A549 (cell line): ENCODE measurements around the gene OTULINL. TPM values are rescaled to one million over a fixed set of nuclear protein-coding genes. Genes with fewer than 3 reads are reported as not detected.

ENCODE experiments used
- ATAC-seq, 2 experiments: fragments of 200-7000 bp in 1 of 2; fragments of >200 bp in 1 of 2; cut with Nextera tagmentation in 1 of 2; cut with Tn5 transposase in 1 of 2; 3 replicates each; pipeline versions ENCODE4 v1.8.0 to v1.9.1; 2018 to 2020; ENCODE audit warnings: mild to moderate bottlenecking in 1 of 2, moderate library complexity in 1 of 2
- CTCF ChIA-PET: fragments of 300-600 bp; sonication (Branson Sonifier 250); formaldehyde crosslinking; extraction: SDS; loops from one replicate; lab custom pipeline; 2021; ENCODE audit warnings: antibody characterized with exemption, inconsistent platforms; lab: Yijun Ruan, JAX
- POLR2A ChIA-PET: fragments of 350-600 bp; formaldehyde crosslinking; extraction: SDS; loops from one replicate; lab custom pipeline; 2021; ENCODE audit warnings: antibody characterized with exemption, inconsistent platforms; lab: Yijun Ruan, JAX
- DNase-seq, 2 experiments: peaks; one replicate each; pipeline versions ENCODE4 v3.0.0 to v3.0.0-alpha.2; 2011 to 2016; ENCODE audit warnings: low read depth in 1 of 2, low spot score in 1 of 2
- FAIRE-seq: peaks from 2 replicates; lab custom pipeline; 2011; peaks lifted over from hg19 to GRCh38; lab: Jason Lieb, UNC
- H3K27ac ChIP-seq, 2 experiments: fragments of >200 bp; sonication (Bioruptor Twin); formaldehyde crosslinking; 3 replicates each; pipeline ENCODE4 v1.5.1; 2016 to 2017
- H3K4me1 ChIP-seq: fragments of >200 bp; sonication (Bioruptor Twin); formaldehyde crosslinking; 3 replicates; pipeline ENCODE4 v1.6.1; 2016
- H3K4me2 ChIP-seq: fragments of >200 bp; sonication (Bioruptor Twin); formaldehyde crosslinking; 3 replicates; pipeline ENCODE4 v1.6.1; 2016
- H3K4me3 ChIP-seq: fragments of >200 bp; sonication (Bioruptor Twin); formaldehyde crosslinking; 3 replicates; pipeline ENCODE4 v1.5.1; 2016
- H3K9me3 ChIP-seq: fragments of >200 bp; sonication (Bioruptor Twin); formaldehyde crosslinking; 3 replicates; pipeline ENCODE4 v1.6.1; 2016
- BHLHE40 ChIP-seq: IDR thresholded peaks from 2 replicates; pipeline ENCODE4 v1.6.1; 2012; ENCODE audit warnings: low read depth, low read length, inconsistent platforms
- CBX2 ChIP-seq: fragments of 200-600 bp; sonication (generic); IDR thresholded peaks from 2 replicates; pipeline ENCODE4 v1.6.1; 2016; ENCODE audit warnings: low read depth, mild to moderate bottlenecking, borderline replicate concordance
- CEBPB ChIP-seq, 2 experiments: fragments of >200 bp in 1 of 2; sonication (Bioruptor Twin) in 1 of 2; formaldehyde crosslinking in 1 of 2; IDR thresholded peaks; 2 replicates each; pipeline ENCODE4 v1.6.1; 2012 to 2016
- CHD2 ChIP-seq: fragments of 150-350 bp; IDR thresholded peaks from 2 replicates; pipeline ENCODE4 v1.6.1; 2014; ENCODE audit warnings: low read length; ENCODE audit not compliant: partially characterized antibody
- FOXS1 ChIP-seq: fragments of 250-450 bp; sonication (Bioruptor Pico); IDR thresholded peaks from 2 replicates; pipeline ENCODE4 v1.5.0; 2020; ENCODE audit warnings: mild to moderate bottlenecking, moderate library complexity
- GATA3 ChIP-seq: IDR thresholded peaks from 2 replicates; pipeline ENCODE4 v1.6.1; 2012; ENCODE audit warnings: borderline replicate concordance
- HDAC2 ChIP-seq: fragments of 200-600 bp; sonication (generic); IDR thresholded peaks from 2 replicates; pipeline ENCODE4 v1.6.1; 2016
- HOXA7 ChIP-seq: fragments of 250-450 bp; sonication (Bioruptor Pico); IDR thresholded peaks from 2 replicates; pipeline ENCODE4 v1.5.0; 2020; ENCODE audit warnings: mild to moderate bottlenecking, moderate library complexity
- KDM1A ChIP-seq: fragments of 200-600 bp; sonication (generic); IDR thresholded peaks from 2 replicates; pipeline ENCODE4 v1.6.1; 2016; ENCODE audit warnings: low read depth, mild to moderate bottlenecking
- MAZ ChIP-seq: fragments of 150-350 bp; IDR thresholded peaks from 2 replicates; pipeline ENCODE4 v1.6.1; 2014; ENCODE audit warnings: antibody characterized with exemption, low read depth, low read length, borderline replicate concordance
- NFE2L2 ChIP-seq: fragments of 150-350 bp; conservative IDR thresholded peaks from 2 replicates; pipeline ENCODE4 v1.6.1; 2014; ENCODE audit warnings: low read length
- NPAS2 ChIP-seq: fragments of 250-450 bp; sonication (Bioruptor Pico); IDR thresholded peaks from 2 replicates; pipeline ENCODE4 v1.8.0; 2022; ENCODE audit warnings: mild to moderate bottlenecking, moderate library complexity, borderline replicate concordance
- POLR2AphosphoS2 ChIP-seq: conservative IDR thresholded peaks from 2 replicates; pipeline ENCODE4 v1.6.1; 2012; ENCODE audit warnings: low read length, improper control_type of control experiment, inconsistent platforms
- RARB ChIP-seq: fragments of 250-450 bp; sonication (Bioruptor Pico); IDR thresholded peaks from 2 replicates; pipeline ENCODE4 v1.8.0; 2021; ENCODE audit warnings: mild to moderate bottlenecking, moderate library complexity
- RCOR1 ChIP-seq: fragments of 150-350 bp; IDR thresholded peaks from 2 replicates; pipeline ENCODE4 v1.6.1; 2014; ENCODE audit warnings: antibody characterized with exemption, low read length, low read depth
- TP53 ChIP-seq: fragments of 250-450 bp; sonication (Bioruptor Pico); IDR thresholded peaks from 2 replicates; pipeline ENCODE4 v1.5.0; 2021; ENCODE audit warnings: mild to moderate bottlenecking, moderate library complexity
- ZC3H11A ChIP-seq: fragments of 450-650 bp; IDR thresholded peaks from 2 replicates; pipeline ENCODE4 v1.6.1; 2014; ENCODE audit warnings: antibody characterized with exemption, mild to moderate bottlenecking
- ZSCAN20 ChIP-seq: fragments of 250-450 bp; sonication (Bioruptor Pico); IDR thresholded peaks from 2 replicates; pipeline ENCODE4 v1.8.0; 2022; ENCODE audit warnings: mild to moderate bottlenecking, moderate library complexity
- WGBS: methylation state at CpG from one replicate; pipeline ENCODE4 v1.1.6; 2017; ENCODE audit errors: missing lambda C conversion rate; 5-methylcytosine and 5-hydroxymethylcytosine counted together
- polyA plus RNA-seq, 4 experiments: library from polyadenylated mRNA; depleted of rRNA in 3 of 4; stranded (reverse); fragments of >200 nt; fragmentation: RNase III in 1 of 4; extraction: RNeasy Plus Mini Kit Qiagen cat#74134 plus additional on column Dnase treatment in 1 of 4; gene quantifications; 2 replicates in 3 of 4; 3 replicates in 1 of 4; pipeline ENCODE4 v1.2.3, GENCODE V29; 2011 to 2017
- TF ChIP-seq, protein P1 (sequence below): IDR thresholded peaks from 2 replicates; pipeline ENCODE4 v1.6.1; 2012
- TF ChIP-seq, protein P2 (sequence below): IDR thresholded peaks from 2 replicates; pipeline ENCODE4 v1.6.1; 2012
- TF ChIP-seq, protein P3 (sequence below): fragments of >200 bp; sonication (Bioruptor Twin); formaldehyde crosslinking; IDR thresholded peaks from 3 replicates; pipeline ENCODE4 v1.5.1; 2016
- TF ChIP-seq, protein P4 (sequence below): fragments of 200-600 bp; sonication (generic); IDR thresholded peaks from 2 replicates; pipeline ENCODE4 v1.6.1; 2016; ENCODE audit warnings: antibody characterized with exemption, mild to moderate bottlenecking, moderate library complexity

The OTULINL gene
- polyA plus RNA-seq, 2 of the 4 experiments (the other 2 are of a cell fraction): 2.9 to 3.7 TPM

DNA sequence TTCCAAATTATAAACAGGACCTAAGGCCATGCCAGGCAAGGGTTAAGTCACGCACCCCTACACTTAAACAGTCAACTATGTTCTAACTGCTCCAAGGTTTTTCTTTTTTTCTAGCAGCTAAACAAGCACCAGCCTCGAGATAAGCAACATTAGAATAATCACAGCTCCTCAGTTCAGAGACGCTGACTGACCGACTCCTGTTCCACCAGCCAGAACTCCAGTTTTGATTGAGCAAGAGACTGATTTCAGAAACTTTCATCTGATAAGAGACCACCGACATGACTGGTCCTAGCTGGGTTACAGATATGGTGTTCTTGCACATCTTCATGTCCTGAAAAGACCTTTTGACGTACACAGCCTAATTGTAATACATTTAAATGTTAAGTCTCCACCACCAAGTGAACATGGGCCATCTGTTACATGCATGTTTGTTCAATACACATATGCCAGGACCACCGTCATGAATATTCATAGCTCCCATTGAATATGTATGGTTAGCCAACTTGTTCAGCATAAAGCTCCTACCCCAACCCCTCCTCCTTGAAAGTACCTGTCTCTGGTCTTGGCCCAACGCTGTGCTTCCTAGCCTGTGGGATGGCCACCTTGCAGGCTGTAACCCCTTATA is 23.7 kb upstream of the OTULINL start:
- Histone ChIP-seq H3K4me1 (no peaks in the 10 kb centered on the region), H3K9me3 (no peaks in the 10 kb centered on the region; the same call in 2 of the 3 replicates), H3K4me2 (0 out of 3 replicates have a peak overlapping the region, but pooled peaks have one; percentile 4), H3K27ac (no peak overlapping the region), H3K4me3 (no peak overlapping the region)
- ATAC-seq (no peak), DNase-seq (no peak), FAIRE-seq (no peak)
- WGBS: 57% methylated on average over 8 of the region's 8 CpGs
- ChIA-PET CTCF (no interaction called here), POLR2A (no interaction called here)
- TF ChIP-seq KDM1A (no peak), FOXS1 (no peak), MAZ (no peak), HDAC2 (no peak)

DNA sequence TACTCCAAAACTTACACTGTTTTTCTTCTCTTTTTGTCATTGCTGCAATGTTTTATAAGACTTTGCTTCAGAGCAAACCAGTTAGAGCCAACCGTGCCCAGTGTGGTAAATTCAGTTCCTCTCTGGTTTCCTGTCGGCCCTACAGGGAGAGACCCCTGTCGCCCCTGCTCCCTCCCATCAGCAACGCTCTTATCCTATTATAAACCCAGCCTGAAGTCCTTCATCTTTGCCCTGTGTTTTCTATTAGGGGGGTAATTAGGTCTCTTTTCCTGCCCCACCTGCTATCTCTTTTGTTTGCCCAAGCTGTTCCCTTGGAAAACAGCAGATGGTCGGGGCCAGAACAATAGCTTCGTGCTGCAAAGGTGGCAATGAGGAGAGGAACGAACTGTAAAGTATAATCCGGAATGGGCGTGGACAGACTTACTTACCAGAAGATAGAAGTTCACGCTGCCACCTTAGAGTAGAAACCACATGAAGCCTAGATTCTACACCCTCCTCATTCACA is 21.4 kb upstream of the OTULINL start:
- H3K4me2 ChIP-seq: no peak overlapping the region
- 60% methylated on average over 10 of the region's 10 CpGs for WGBS
- H3K9me3 ChIP-seq: no peaks in the 10 kb centered on the region
- ATAC-seq: no peak
- ChIA-PET POLR2A (no interaction called here), CTCF (interaction anchor here (1.0 to 1.1 kb wide), 2 partner anchors 9 to 30 kb away, joined by 3 read pairs; no protein-coding TSS in a partner anchor)
- FAIRE-seq: no peak
- H3K4me1 ChIP-seq: no peaks in the 10 kb centered on the region
- TF ChIP-seq POLR2AphosphoS2 (no peak), ZC3H11A (no peak), CHD2 (no peak), GATA3 (no peak), HOXA7 (CRISPR knock-in tag) (no peak), NPAS2 (CRISPR knock-in tag) (no peak), RARB (no peak), BHLHE40 (no peak), TP53 (CRISPR knock-in tag) (no peak), RCOR1 (no peak), CEBPB (IDR thresholded peaks at IDR 0.05) (no peak), CBX2 (no peak), ZSCAN20 (CRISPR knock-in tag) (no peak), NFE2L2 (no peak)
- TF ChIP-seq, protein P1, sequence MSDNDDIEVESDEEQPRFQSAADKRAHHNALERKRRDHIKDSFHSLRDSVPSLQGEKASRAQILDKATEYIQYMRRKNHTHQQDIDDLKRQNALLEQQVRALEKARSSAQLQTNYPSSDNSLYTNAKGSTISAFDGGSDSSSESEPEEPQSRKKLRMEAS: no peak
- TF ChIP-seq, protein P2, sequence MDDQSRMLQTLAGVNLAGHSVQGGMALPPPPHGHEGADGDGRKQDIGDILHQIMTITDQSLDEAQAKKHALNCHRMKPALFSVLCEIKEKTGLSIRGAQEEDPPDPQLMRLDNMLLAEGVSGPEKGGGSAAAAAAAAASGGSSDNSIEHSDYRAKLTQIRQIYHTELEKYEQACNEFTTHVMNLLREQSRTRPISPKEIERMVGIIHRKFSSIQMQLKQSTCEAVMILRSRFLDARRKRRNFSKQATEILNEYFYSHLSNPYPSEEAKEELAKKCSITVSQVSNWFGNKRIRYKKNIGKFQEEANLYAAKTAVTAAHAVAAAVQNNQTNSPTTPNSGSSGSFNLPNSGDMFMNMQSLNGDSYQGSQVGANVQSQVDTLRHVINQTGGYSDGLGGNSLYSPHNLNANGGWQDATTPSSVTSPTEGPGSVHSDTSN: no peak
- TF ChIP-seq, protein P3, sequence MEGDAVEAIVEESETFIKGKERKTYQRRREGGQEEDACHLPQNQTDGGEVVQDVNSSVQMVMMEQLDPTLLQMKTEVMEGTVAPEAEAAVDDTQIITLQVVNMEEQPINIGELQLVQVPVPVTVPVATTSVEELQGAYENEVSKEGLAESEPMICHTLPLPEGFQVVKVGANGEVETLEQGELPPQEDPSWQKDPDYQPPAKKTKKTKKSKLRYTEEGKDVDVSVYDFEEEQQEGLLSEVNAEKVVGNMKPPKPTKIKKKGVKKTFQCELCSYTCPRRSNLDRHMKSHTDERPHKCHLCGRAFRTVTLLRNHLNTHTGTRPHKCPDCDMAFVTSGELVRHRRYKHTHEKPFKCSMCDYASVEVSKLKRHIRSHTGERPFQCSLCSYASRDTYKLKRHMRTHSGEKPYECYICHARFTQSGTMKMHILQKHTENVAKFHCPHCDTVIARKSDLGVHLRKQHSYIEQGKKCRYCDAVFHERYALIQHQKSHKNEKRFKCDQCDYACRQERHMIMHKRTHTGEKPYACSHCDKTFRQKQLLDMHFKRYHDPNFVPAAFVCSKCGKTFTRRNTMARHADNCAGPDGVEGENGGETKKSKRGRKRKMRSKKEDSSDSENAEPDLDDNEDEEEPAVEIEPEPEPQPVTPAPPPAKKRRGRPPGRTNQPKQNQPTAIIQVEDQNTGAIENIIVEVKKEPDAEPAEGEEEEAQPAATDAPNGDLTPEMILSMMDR: no peak
- TF ChIP-seq, protein P4, sequence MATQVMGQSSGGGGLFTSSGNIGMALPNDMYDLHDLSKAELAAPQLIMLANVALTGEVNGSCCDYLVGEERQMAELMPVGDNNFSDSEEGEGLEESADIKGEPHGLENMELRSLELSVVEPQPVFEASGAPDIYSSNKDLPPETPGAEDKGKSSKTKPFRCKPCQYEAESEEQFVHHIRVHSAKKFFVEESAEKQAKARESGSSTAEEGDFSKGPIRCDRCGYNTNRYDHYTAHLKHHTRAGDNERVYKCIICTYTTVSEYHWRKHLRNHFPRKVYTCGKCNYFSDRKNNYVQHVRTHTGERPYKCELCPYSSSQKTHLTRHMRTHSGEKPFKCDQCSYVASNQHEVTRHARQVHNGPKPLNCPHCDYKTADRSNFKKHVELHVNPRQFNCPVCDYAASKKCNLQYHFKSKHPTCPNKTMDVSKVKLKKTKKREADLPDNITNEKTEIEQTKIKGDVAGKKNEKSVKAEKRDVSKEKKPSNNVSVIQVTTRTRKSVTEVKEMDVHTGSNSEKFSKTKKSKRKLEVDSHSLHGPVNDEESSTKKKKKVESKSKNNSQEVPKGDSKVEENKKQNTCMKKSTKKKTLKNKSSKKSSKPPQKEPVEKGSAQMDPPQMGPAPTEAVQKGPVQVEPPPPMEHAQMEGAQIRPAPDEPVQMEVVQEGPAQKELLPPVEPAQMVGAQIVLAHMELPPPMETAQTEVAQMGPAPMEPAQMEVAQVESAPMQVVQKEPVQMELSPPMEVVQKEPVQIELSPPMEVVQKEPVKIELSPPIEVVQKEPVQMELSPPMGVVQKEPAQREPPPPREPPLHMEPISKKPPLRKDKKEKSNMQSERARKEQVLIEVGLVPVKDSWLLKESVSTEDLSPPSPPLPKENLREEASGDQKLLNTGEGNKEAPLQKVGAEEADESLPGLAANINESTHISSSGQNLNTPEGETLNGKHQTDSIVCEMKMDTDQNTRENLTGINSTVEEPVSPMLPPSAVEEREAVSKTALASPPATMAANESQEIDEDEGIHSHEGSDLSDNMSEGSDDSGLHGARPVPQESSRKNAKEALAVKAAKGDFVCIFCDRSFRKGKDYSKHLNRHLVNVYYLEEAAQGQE: no peak
- no peak overlapping the region for H3K4me3 ChIP-seq
- H3K27ac ChIP-seq: no peak overlapping the region
- DNase-seq: no peak
